ENCODE data around the gene MRPL47. TPM values are rescaled to one million over a fixed set of nuclear protein-coding genes. Genes with fewer than 3 reads are reported as not detected.

Gene MRPL47
- total and polyA plus RNA-seq, 9 of the 15 experiments (the other 6 are each of a cell fraction or from before 2014, with no cell fraction given): 101 to 437 (median 141) TPM

DNA sequence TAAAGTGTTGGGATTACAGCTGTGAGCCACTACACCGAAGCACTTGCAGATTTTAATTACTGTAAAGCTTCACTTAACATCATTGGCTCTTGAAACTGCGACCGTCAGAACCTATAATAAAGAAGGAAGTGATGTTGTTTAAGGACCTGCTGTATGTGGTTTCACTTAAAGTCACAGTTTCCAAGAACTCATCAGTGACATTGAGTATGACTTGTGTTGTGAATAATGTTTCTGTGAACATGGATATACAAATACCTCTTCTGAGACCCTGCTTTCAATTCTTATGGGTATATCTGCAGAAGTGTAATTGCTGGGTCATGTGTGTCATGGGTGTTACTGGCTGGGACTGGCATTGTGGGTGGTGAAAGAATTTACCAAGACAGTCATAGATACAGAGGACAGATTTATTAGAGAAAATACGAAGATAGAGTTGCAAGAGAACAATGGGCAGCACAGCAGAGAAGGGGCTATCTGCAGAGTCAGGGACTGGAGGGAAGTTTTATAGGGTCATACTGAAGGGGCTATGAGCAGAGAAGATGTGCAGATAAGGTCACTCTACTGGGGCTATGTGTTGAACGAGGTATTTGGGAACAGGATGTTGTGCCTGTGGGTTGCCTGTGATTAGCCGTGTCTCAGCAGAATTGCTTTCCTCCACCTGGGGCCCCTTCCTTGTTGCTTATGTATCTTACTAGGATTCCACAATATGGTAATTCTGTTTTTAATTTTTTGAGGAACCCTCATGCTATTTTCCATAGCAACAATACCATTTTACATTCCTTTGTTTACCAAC, 4.7 kb upstream of the MRPL47 start (continued):
- TF ChIP-seq, protein P1, sequence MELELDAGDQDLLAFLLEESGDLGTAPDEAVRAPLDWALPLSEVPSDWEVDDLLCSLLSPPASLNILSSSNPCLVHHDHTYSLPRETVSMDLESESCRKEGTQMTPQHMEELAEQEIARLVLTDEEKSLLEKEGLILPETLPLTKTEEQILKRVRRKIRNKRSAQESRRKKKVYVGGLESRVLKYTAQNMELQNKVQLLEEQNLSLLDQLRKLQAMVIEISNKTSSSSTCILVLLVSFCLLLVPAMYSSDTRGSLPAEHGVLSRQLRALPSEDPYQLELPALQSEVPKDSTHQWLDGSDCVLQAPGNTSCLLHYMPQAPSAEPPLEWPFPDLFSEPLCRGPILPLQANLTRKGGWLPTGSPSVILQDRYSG (tag; conservative IDR thresholded peaks at IDR 0.05; ENCODE audit: low read depth): no peak

DNA sequence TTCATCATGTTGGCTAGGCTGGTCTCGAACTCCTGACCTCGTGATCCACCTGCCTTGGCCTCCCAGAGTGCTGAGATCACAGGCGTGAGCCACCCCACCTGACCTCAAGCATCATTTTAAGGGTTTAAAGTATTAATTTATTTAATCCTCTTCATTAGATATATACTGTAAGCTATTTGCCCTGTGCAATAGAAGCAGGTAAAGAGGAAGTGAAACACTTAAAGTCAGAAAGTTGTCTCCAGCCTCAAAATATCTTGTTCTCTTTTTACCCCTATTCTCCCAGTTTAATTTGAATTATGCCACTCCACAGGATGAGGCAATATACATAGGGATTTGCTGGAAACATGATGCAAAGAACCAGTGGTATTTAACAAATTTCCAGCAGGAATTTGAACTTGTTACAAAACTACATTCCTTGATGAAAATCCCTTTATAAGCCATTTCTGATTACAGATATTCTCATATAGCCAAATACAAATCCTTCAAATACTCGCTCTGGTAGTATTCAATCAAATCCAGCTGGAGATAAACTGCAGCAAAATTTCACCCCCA, 2.2 kb upstream of the MRPL47 start:
- 93% methylated on average over 4 of the region's 4 CpGs for WGBS (ENCODE audit: insufficient coverage, low coverage, missing lambda C conversion rate)
- Histone ChIP-seq H3K9ac (ENCODE audit: insufficient read depth in 1 of 2, low read depth in 2 of 2, low read length in 2 of 2) (no peak overlapping the region), H3K27ac (ENCODE audit: extremely low read depth, low read depth, low read length) (no peak overlapping the region), H3K4me3 (no peak overlapping the region), H2AFZ (ENCODE audit: low read depth, low read length) (no peak overlapping the region), H3K9me1 (ENCODE audit: control insufficient read depth, insufficient read depth, low read length) (no peaks in the 10 kb centered on the region), H3K9me3 (replicated peaks; ENCODE audit: control insufficient read depth, insufficient read depth, low read depth, low read length) (no peaks in the 10 kb centered on the region), H3K79me2 (ENCODE audit: control insufficient read depth, insufficient read depth, low read length) (peaks cover 95% of the 10 kb centered on the region), H3K4me2 (ENCODE audit: insufficient read depth, low read length) (no peak overlapping the region), H3K4me1 (replicated peaks in 1 of 2; ENCODE audit: control insufficient read depth in 2 of 2, insufficient read depth in 2 of 2, low read length in 2 of 2) (peaks cover 10 to 29% of the 10 kb centered on the region in 2 experiments; a peak in 4 of 5 replicates), H3K27me3 (ENCODE audit: control insufficient read depth in 2 of 2, insufficient read depth in 2 of 2, low read length in 2 of 2) (no peaks in the 10 kb centered on the region), H4K20me1 (replicated peaks; ENCODE audit: control insufficient read depth, insufficient read depth, low read length) (no peaks in the 10 kb centered on the region), H3K36me3 (ENCODE audit: control insufficient read depth, insufficient read depth, low read length) (peaks cover 61% of the 10 kb centered on the region)
- FAIRE-seq (no peak), ATAC-seq (no peak), DNase-seq (ENCODE audit: extremely low read depth in 1 of 4, low spot score in 3 of 4) (no peak)
- ChIA-PET POLR2A (interaction anchor here (1.0 to 1.7 kb wide), 2 partner anchors 9 to 23 kb away, joined by 3 to 7 read pairs; no protein-coding TSS in a partner anchor), CTCF (ENCODE audit: low intra/inter-chr PET ratio) (no interaction called here)
- in situ Hi-C loops (cut with MboI): no loop called here
- BruUV-seq (replicated peaks): no TSS peak
- TF ChIP-seq POLR3A (IDR thresholded peaks at IDR 0.05; ENCODE audit: borderline replicate concordance, extremely low read depth, insufficient read depth, insufficient read length): no peak
- TF ChIP-seq SPI1 (IDR thresholded peaks at IDR 0.05; ENCODE audit: borderline replicate concordance, low read depth, low read length): peak; percentile 35; the same call in 1 of the 2 replicates
- TF ChIP-seq ERF (CRISPR knock-in tag; IDR thresholded peaks at IDR 0.05): no peak
- intact Hi-C loops (cut with micrococcal nuclease): no loop called here
